Cardiac fibroblast (primary cell): ENCODE measurements around the gene RNF114.
"Not testable (repeated sequence)": the region's sequence is repeated elsewhere in the genome, so short reads cannot be mapped to it uniquely, and the experiment has no call there.

ENCODE experiments used
- DNase-seq, 2 donors: peaks; one replicate each; pipeline versions ENCODE4 v3.0.0 to v3.0.0-alpha.2; 2010; ENCODE audit warnings: low read depth in 2 of 2
- H3K4me3 ChIP-seq, 2 donors: replicated peaks in 1 of 2; 1 replicate in 1 of 2; 2 replicates in 1 of 2; pipeline ENCODE4 v1.5.1; 2011; ENCODE audit warnings: low read depth in 2 of 2, low read length in 2 of 2, mild to moderate bottlenecking in 2 of 2, moderate library complexity in 1 of 2
- CTCF ChIP-seq: IDR thresholded peaks from one replicate; pipeline ENCODE4 v1.5.1; 2011; ENCODE audit warnings: low read depth, mild to moderate bottlenecking, low read length, inconsistent platforms

Gene RNF114

DNA sequence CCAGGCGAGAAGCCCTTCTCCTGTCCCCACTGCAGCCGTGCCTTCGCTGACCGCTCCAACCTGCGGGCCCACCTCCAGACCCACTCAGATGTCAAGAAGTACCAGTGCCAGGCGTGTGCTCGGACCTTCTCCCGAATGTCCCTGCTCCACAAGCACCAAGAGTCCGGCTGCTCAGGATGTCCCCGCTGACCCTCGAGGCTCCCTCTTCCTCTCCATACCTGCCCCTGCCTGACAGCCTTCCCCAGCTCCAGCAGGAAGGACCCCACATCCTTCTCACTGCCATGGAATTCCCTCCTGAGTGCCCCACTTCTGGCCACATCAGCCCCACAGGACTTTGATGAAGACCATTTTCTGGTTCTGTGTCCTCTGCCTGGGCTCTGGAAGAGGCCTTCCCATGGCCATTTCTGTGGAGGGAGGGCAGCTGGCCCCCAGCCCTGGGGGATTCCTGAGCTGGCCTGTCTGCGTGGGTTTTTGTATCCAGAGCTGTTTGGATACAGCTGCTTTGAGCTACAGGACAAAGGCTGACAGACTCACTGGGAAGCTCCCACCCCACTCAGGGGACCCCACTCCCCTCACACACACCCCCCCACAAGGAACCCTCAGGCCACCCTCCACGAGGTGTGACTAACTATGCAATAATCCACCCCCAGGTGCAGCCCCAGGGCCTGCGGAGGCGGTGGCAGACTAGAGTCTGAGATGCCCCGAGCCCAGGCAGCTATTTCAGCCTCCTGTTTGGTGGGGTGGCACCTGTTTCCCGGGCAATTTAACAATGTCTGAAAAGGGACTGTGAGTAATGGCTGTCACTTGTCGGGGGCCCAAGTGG, 51.9 kb downstream of the RNF114 start:
- no peak for TF ChIP-seq CTCF
- peak in 1 of 2 donors; percentile 32 for DNase-seq
- H3K4me3 ChIP-seq: no peak overlapping the region

DNA sequence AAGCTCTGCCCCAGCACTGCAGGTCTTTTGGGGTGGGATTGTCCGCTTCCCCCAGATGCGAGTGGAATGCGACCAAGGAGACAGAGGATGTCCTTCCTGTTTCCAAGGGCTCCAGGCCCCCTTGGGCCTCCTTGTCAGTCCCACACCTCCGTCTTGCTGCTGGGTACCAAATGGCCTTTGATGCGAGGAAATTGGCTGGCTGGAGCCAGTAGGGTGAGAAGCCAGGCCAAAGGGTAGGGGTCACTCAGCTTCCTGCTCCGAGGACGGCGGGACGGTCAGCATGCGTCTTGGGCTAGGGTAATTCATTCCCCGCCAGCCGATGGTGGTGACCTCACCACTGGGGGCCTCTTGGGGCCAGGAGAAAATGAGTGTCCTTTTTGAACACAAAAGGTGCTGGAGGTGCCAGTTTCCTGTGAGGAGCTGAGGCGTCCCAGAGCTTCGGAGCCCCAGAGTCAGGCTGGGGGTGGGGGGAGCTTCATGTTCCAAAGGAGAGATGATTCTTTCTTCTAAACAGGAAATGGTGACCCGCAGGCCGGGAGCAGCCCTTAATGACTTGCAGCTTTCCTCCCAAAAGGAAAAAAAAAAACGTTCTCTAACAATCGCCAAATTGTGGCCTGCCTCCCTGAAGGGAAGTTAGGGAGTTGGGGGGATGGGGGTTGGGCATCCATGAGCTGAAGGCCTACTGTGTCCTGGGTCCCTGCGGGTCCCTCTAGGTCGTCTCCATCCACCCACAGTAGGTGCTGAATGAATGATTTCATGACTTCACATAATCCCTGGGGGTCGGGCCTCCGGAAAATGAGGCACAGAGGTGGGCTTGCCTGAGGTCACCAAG, 53.3 kb downstream of the RNF114 start:
- DNase-seq: peak; percentile 88 to 95
- no peak overlapping the region for H3K4me3 ChIP-seq
- no peak for TF ChIP-seq CTCF

- peak in 1 of 2 donors; percentile 31 for DNase-seq
- no peak overlapping the region for H3K4me3 ChIP-seq
- no peak for TF ChIP-seq CTCF
Measured at GRCh38 chr20:49990271-49990720, 54.1 kb downstream of the RNF114 start.

- H3K4me3 ChIP-seq: no peak overlapping the region
- TF ChIP-seq CTCF: no peak
- no peak for DNase-seq
Measured at GRCh38 chr20:49993301-49993751, 57.1 kb downstream of the RNF114 start.

DNA sequence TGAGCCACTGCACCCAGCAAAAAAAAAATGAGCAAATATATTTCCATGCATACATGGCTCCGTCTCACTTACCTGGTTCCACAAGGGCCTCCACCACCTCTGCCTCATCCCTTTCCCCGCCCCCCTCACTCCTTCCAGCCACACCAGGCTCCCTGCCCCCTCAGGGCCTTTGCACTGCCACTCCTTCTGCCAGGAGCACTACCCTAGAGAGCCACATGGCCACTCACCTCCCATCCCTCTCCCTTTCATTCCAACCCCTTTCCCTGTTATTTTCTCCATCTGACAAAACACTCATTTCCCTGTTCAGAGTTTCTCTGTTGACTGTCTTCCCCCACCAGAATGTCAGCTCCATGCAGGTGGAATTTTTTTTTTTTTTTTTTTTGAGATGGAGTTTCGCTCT, 59.4 kb downstream of the RNF114 start:
- no peak overlapping the region for H3K4me3 ChIP-seq
- no peak for DNase-seq
- TF ChIP-seq CTCF: no peak

DNA sequence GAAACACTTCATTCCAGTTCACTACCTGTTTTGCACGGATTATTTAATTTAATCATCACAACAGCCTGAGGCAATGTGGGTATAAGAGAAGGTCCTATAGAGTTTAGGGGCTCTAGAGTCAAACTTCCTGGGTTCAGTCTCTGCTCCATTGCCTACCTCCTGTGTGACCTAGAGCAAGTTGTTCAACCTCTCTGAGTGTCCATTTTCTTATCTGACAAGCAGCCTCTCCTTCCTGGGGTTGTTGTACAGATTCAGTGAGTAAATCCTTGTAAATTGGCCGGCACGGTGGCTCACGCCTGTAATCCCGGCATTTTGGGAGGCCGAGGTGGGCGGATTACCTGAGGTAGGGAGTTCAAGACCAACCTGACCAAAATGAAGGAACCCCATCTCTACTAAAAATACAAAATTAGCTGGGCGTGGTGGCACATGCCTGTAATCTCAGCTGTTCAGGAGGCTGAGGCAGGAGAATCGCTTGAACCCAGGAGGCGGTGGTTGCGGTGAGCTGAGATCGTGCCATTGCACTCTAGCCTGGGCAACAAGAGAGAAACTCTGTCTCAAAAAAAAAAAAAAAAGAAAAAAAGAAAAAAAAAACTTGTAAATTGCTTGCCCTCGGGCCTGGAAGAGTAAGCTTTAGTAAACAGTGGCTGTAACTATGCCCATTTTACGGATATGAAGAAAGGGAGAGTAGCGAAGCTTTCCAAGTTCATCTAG, 62.4 kb downstream of the RNF114 start:
- H3K4me3 ChIP-seq, DNase-seq: not testable (repeated sequence)

- H3K4me3 ChIP-seq: no peak overlapping the region
- DNase-seq: no peak
- TF ChIP-seq CTCF: no peak
Measured at GRCh38 chr20:49999329-49999728, 63.1 kb downstream of the RNF114 start.

GRCh38 chr20:50000548-50001222, 64.5 kb downstream of the RNF114 start:
- peak; percentile 45 to 60 for DNase-seq

More at GRCh38 chr20:50000548-50001222, 64.5 kb downstream of the RNF114 start:
- not testable (repeated sequence) for H3K4me3 ChIP-seq
